Right kidney (tissue), 9 donors: ENCODE data around the gene TRIM58.

ENCODE experiments used
- DNase-seq: peaks from one replicate; pipeline ENCODE4 v3.0.0-alpha.2; 2016
- long read RNA-seq, 8 donors: transcript quantifications; one replicate each; lab custom pipeline, GENCODE V29; 2026

TRIM58 gene
- long read RNA-seq, donor 1: 0 reads
- long read RNA-seq, donor 2: 0 reads
- long read RNA-seq, donor 3: 0 reads
- long read RNA-seq, donor 4: 0 reads
- long read RNA-seq, donor 5: 0 reads
- long read RNA-seq, donor 6: 0 reads
- long read RNA-seq, donor 7, partial matches to known transcripts: 0 of 1 reads
- long read RNA-seq, donor 7, other reads (novel, unspliced or antisense): 0 of 1 reads
- long read RNA-seq, donor 8: 0 reads

- peak; percentile 51 for DNase-seq
These were observed at the start of gene TRIM58 for GRCh38 chr1:247857069-247857984. TRIM58 (plus strand) TSS chr1:247857187; CDS start chr1:247857247, 60 bp downstream.

- no peak for DNase-seq
These were observed 44.4 kb upstream of the TRIM58 start for GRCh38 chr1:247812637-247813036.

- no peak for DNase-seq
These were observed 34.9 kb upstream of the TRIM58 start for GRCh38 chr1:247822060-247822459.

- no peak for DNase-seq
These were observed 33.0 kb upstream of the TRIM58 start, which contains the start of gene OR14A16 for GRCh38 chr1:247824023-247824422. OR14A16 (minus strand) TSS chr1:247824119; CDS start chr1:247815729, 8,390 bp downstream.

GRCh38 chr1:247825362-247825761, 31.6 kb upstream of the TRIM58 start:
- no peak for DNase-seq

GRCh38 chr1:247829656-247830055, 27.3 kb upstream of the TRIM58 start:
- no peak for DNase-seq

- no peak for DNase-seq
These were observed 23.4 kb upstream of the TRIM58 start for GRCh38 chr1:247833601-247834000.

GRCh38 chr1:247840818-247841217, 16.2 kb upstream of the TRIM58 start:
- DNase-seq: no peak

- DNase-seq: no peak
These were observed 15.2 kb upstream of the TRIM58 start, which contains the start of gene OR11L1 for GRCh38 chr1:247841796-247842195. OR11L1 (minus strand) TSS chr1:247841896; CDS start chr1:247841896, 0 bp downstream.

GRCh38 chr1:247843411-247843810, 13.6 kb upstream of the TRIM58 start:
- DNase-seq: no peak

GRCh38 chr1:247845011-247845692, 11.8 kb upstream of the TRIM58 start:
- no peak for DNase-seq

GRCh38 chr1:247845693-247846017, 11.3 kb upstream of the TRIM58 start:
- no peak for DNase-seq

- DNase-seq: no peak
These were observed 8.6 kb upstream of the TRIM58 start for GRCh38 chr1:247848346-247848745.

GRCh38 chr1:247849616-247850015, 7.4 kb upstream of the TRIM58 start:
- no peak for DNase-seq

- DNase-seq: no peak
These were observed 2.0 kb upstream of the TRIM58 start for GRCh38 chr1:247854899-247855545.

GRCh38 chr1:247855911-247856310, 1.1 kb upstream of the TRIM58 start:
- DNase-seq: no peak

- DNase-seq: no peak
These were observed 1.1 kb downstream of the TRIM58 start for GRCh38 chr1:247857985-247858619.

GRCh38 chr1:247862756-247863155, 5.8 kb downstream of the TRIM58 start:
- DNase-seq: no peak

GRCh38 chr1:247864644-247865043, 7.7 kb downstream of the TRIM58 start:
- DNase-seq: no peak

GRCh38 chr1:247865416-247865815, 8.4 kb downstream of the TRIM58 start:
- no peak for DNase-seq

- DNase-seq: no peak
These were observed 26.4 kb downstream of the TRIM58 start for GRCh38 chr1:247883346-247883745.
